HepG2 (cell line): ENCODE measurements around the gene TRIM8. TPM values are rescaled to one million over a fixed set of nuclear protein-coding genes. Genes with fewer than 3 reads are reported as not detected.

Experiments
- ATF1 ChIP-seq: IDR thresholded peaks from 2 replicates; pipeline ENCODE4 v1.6.1; 2016; ENCODE audit warnings: mild to moderate bottlenecking, control low read depth
- CERS6 ChIP-seq: sonication (generic); formaldehyde crosslinking; IDR thresholded peaks from 2 replicates; pipeline ENCODE4 v1.5.0; 2020; ENCODE audit warnings: missing genetic modification reagents
- CHCHD3 ChIP-seq: sonication (generic); formaldehyde crosslinking; IDR thresholded peaks from 2 replicates; pipeline ENCODE4 v1.8.0; 2022; ENCODE audit warnings: mild to moderate bottlenecking, missing genetic modification reagents, moderate library complexity
- CSRNP1 ChIP-seq: sonication (generic); formaldehyde crosslinking; IDR thresholded peaks from 2 replicates; pipeline ENCODE4 v1.8.1; 2023; ENCODE audit warnings: mild to moderate bottlenecking, missing genetic modification reagents
- DMTF1 ChIP-seq: sonication (generic); formaldehyde crosslinking; IDR thresholded peaks from 2 replicates; pipeline ENCODE4 v1.4.0; 2020; ENCODE audit warnings: mild to moderate bottlenecking, missing genetic modification reagents
- ESRRA ChIP-seq: sonication (generic); formaldehyde crosslinking; IDR thresholded peaks from 2 replicates; pipeline ENCODE4 v1.5.1; 2020; ENCODE audit warnings: mild to moderate bottlenecking, low read depth, missing genetic modification reagents
- ETV5 ChIP-seq: IDR thresholded peaks from 2 replicates; pipeline ENCODE4 v1.6.1; 2018; ENCODE audit warnings: missing biosample characterization, missing genetic modification reagents, inconsistent platforms, borderline replicate concordance
- HNRNPL ChIP-seq: fragments of 200-400 bp; formaldehyde crosslinking; IDR thresholded peaks from 2 replicates; pipeline ENCODE4 v1.6.1; 2017; ENCODE audit warnings: mild to moderate bottlenecking, low read depth, low read length
- IRF2 ChIP-seq: IDR thresholded peaks from 2 replicates; pipeline ENCODE4 v1.6.1; 2018; ENCODE audit warnings: missing genetic modification reagents, missing compliant biosample characterization
- THAP8 ChIP-seq: sonication (generic); formaldehyde crosslinking; IDR thresholded peaks from 2 replicates; pipeline ENCODE4 v1.5.1; 2020; ENCODE audit warnings: missing genetic modification reagents, mild to moderate bottlenecking, borderline replicate concordance
- TIGD3 ChIP-seq: sonication (generic); formaldehyde crosslinking; IDR thresholded peaks from 2 replicates; pipeline ENCODE4 v1.5.1; 2020; ENCODE audit warnings: mild to moderate bottlenecking, missing genetic modification reagents, borderline replicate concordance
- ZBTB10 ChIP-seq: sonication (generic); formaldehyde crosslinking; IDR thresholded peaks from 2 replicates; pipeline ENCODE4 v1.4.0; 2020; ENCODE audit warnings: missing genetic modification reagents, borderline replicate concordance
- ZNF230 ChIP-seq: sonication (generic); formaldehyde crosslinking; IDR thresholded peaks from 2 replicates; pipeline ENCODE4 v1.4.0; 2020; ENCODE audit warnings: mild to moderate bottlenecking, missing genetic modification reagents
- ZNF276 ChIP-seq: sonication (generic); formaldehyde crosslinking; IDR thresholded peaks from 2 replicates; pipeline ENCODE4 v1.4.0; 2020; ENCODE audit warnings: mild to moderate bottlenecking, low read depth, missing genetic modification reagents
- ZNF564 ChIP-seq: sonication (generic); formaldehyde crosslinking; IDR thresholded peaks from 2 replicates; pipeline ENCODE4 v1.8.1; 2023; ENCODE audit warnings: mild to moderate bottlenecking, missing genetic modification reagents
- polyA plus RNA-seq, 8 experiments: library from polyadenylated mRNA; depleted of rRNA in 3 of 8; stranded (reverse) in 7 of 8; unstranded in 1 of 8; fragments of >200 nt; fragmentation: Illumina TruSeq in 4 of 8; extraction: Trizol in 4 of 8; gene quantifications; 2 replicates each; pipeline versions ENCODE4 v1.2.1 to v1.2.3, GENCODE V29; 2011 to 2016; ENCODE audit warnings: low read depth in 4 of 8, missing spikeins in 1 of 8, mixed read lengths in 1 of 8; ENCODE audit not compliant: insufficient read depth in 1 of 8
- total RNA-seq, 5 experiments: library from RNA; depleted of rRNA; stranded (reverse); fragments of >200 nt; fragmentation: Illumina TruSeq; extraction: Trizol; gene quantifications; 2 replicates each; pipeline ENCODE4 v1.2.3, GENCODE V29; 2016; ENCODE audit warnings: low read depth in 1 of 5

TRIM8 gene
- total and polyA plus RNA-seq, 2 of the 13 experiments (the other 11 are each of a cell fraction or from before 2014, with no cell fraction given): 38.9 to 66.5 TPM

- TF ChIP-seq ZBTB10 (no peak), TIGD3 (no peak), ATF1 (CRISPR knock-in tag) (no peak), CSRNP1 (CRISPR knock-in tag) (no peak), ZNF564 (no peak), CHCHD3 (no peak), ESRRA (CRISPR knock-in tag) (no peak), ZNF230 (CRISPR knock-in tag) (no peak), ZNF276 (CRISPR knock-in tag) (no peak), DMTF1 (CRISPR knock-in tag) (no peak), ETV5 (no peak), CERS6 (no peak), IRF2 (no peak), THAP8 (CRISPR knock-in tag) (no peak), HNRNPL (0 out of 2 replicates have a peak, but pooled peaks have one; percentile 48)
Observed at GRCh38 chr10:102669206-102670064, 25.2 kb downstream of the TRIM8 start (continued).
